Esophagus squamous epithelium (tissue), 4 donors: ENCODE results near the gene UBE2D4.

Source experiments
- CTCF ChIP-seq, 6 experiments: fragments of 450-650 bp in 4 of 6; fragments of 200-600 bp in 2 of 6; sonication (generic) in 2 of 6; IDR thresholded peaks; one replicate each; pipeline ENCODE4 v1.5.1; 2016 to 2019; ENCODE audit warnings: antibody characterized with exemption in 6 of 6, mild to moderate bottlenecking in 4 of 6, moderate library complexity in 4 of 6
- POLR2A ChIP-seq, 4 donors: fragments of 450-650 bp; IDR thresholded peaks; one replicate each; pipeline ENCODE4 v1.6.1; 2017; ENCODE audit warnings: antibody characterized with exemption in 4 of 4, mild to moderate bottlenecking in 4 of 4, moderate library complexity in 3 of 4

- TF ChIP-seq POLR2A (IDR thresholded peaks at IDR 0.05): no peak
- TF ChIP-seq CTCF (IDR thresholded peaks at IDR 0.05): no peak
Observed at GRCh38 chr7:43933902-43934560, 7.8 kb downstream of the UBE2D4 start.
